ENCODE measurements around the gene BCAS3.
A peak's percentile ranks its signal among the peaks of the same experiment; 100 is the strongest.

Gene BCAS3

DNA sequence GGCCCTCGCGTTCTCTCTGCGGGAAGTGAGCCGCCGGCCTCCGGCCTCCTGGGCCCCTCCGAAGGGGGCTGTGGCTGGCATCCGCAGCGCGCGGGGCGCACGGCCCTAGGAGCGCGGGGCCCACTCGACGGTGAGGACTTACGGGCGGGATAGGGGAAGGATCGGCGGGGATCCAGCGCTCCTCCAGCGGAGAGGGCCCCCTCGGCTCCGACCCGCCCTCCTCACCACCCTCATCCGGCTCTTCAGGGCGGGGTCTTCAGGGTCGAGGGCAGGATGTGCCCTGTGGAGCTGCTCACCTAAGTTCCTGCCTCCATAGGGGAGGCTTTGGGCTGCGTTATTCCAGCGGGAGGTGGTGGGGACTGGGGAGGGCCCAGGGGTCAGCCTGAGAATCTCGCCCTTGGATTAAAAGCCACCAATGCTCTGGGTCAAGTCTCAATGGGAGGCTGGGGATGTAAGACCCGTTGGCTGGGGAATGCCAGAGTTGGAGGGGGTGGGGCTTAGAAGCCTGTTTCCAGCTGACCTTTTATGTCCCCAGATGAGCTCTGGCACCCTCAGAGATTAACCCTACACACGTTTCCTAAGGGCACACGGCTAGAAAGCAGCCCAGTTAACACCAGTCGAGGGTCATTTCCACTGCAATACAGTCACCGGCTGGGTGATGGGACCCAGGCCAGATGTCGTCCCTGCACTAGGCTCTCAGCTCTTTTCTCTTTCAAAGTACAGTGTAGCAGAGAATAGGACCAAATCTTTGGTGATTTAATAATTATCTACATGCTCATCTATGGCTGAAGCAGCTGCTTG lies 735.4 kb downstream of the BCAS3 start:
- TF ChIP-seq GATA1 (IDR thresholded peaks at IDR 0.05; ENCODE audit: low read depth, low read length) (no peak), POLR2A (IDR thresholded peaks at IDR 0.05; ENCODE audit: low read length) (no peak)
- no peak for DNase-seq

DNA sequence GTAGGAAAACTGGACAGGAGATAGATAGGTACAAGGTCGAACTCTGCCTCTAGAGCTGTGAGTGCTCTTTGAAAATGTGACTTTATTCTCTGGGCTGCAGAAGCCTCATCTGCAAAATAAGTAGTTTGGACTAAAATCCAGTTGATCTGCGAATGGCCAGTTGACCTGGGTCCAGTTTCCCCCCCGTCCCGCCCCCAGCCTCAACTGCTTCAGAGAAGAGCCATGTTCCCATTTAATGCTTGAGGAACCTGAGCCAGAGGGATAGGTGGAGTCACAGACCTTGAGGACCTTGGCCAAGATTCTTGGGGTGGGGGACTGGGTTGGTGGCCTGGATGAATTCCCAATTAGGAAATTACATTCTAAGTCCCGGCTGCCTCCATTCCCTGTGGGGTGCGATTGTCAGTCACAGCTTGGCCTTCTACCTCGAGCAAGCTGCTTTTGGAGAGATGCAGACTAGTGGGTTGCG lies 736.0 kb downstream of the BCAS3 start:
- DNase-seq = no peak
- TF ChIP-seq POLR2A (IDR thresholded peaks at IDR 0.05; ENCODE audit: low read length) (no peak), GATA1 (IDR thresholded peaks at IDR 0.05; ENCODE audit: low read depth, low read length) (no peak)

DNA sequence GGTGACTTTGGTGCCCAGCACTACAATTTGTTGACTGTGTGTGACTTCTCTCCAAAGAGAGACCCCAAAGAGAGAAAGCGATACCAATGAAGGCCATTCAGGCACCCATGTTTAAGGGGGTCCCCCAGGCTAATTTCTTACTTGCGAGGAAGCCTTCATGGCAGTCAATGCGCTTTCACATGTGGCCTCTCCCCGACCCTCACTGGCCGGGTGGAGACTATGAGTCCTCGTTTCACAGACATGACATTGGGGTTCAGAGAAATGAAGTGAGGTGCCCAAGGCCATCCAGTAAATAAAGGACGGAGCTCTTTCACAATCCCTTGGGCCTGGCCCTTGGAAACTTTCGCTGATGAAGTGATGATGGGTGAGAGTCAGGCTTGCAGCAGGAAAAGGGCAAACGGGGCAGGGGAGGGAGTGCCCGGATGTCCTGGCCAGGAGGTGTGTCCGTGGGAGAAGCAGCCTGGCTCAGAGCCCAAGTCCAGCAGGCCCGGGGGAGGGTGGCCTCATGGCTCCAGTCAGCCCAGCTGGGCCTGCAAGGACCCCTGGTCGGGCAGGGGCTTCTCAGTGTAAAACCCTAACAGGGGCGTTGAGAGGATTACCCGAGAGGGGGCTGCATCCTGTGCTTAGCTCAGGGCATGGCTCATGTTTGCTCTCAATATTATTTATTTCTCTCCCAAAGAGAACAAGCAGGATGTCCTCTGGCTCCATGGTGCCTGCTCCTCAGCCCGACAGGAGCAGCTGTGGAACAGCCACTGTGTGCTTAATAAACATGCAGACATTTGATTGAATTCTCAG lies 736.7 kb downstream of the BCAS3 start:
- DNase-seq = no peak
- TF ChIP-seq GATA1 (IDR thresholded peaks at IDR 0.05; ENCODE audit: low read depth, low read length) (no peak), POLR2A (IDR thresholded peaks at IDR 0.05; ENCODE audit: low read length) (no peak)

DNA sequence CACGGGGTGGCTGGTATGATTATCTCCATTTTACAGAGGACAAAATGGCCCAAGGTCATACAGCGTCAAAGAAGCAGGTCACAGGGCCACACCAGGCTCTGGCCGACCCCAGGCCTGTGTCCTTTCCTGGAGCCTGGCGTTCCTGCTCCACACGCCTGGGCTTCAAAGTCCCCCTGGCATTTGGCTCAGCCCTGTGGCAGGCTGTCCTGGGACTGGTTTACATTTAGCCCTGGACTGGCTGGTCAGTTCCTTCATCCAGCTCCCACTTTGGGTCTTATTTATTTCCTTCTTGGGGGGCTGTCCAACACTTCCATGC lies 737.2 kb downstream of the BCAS3 start:
- TF ChIP-seq GATA1 (IDR thresholded peaks at IDR 0.05; ENCODE audit: low read depth, low read length) = no peak
- TF ChIP-seq POLR2A (IDR thresholded peaks at IDR 0.05; ENCODE audit: low read length) = no peak
- DNase-seq = no peak

DNA sequence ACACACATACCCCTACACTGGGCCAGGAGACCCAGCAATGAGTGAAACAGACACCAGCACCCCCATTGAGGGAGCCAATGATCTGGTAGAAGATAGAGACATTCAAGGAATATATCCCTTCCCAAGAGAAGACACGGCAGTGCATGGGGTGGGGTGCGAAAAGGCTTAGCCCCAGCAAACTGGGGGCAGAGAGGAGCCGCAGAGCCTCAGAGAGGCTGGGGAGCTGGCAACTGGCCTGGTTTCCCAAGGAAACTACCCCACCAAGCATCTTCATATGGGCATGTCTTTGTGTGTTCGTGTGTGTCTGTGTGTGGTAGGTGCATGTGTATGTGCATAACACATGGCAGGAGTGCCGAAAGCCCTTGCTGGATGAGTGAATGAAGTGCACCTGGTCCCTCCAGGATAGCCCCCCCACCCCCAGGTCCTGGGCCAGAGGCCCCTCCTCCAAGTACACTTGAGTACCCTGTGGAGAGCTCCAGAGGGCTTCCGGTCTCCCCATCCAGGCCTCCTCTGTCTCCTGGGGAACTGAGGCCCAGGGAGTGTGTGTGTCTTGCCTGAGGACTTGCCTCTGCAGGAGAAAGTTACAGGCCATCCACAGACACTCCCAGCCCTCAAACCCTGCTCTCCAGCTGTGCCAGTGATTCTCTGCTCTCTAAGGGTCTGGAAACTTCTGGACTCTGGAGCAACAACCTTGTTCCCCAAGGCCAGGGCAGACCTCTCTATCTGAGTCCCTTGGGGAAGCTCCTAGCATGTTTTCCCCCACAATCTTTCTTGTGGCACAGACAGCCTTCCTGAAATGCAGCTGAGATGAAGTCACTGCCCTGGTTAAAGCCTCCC lies 737.9 kb downstream of the BCAS3 start:
- TF ChIP-seq GATA1 (IDR thresholded peaks at IDR 0.05; ENCODE audit: low read depth, low read length) (no peak), POLR2A (IDR thresholded peaks at IDR 0.05; ENCODE audit: low read length) (no peak)
- DNase-seq = no peak

DNA sequence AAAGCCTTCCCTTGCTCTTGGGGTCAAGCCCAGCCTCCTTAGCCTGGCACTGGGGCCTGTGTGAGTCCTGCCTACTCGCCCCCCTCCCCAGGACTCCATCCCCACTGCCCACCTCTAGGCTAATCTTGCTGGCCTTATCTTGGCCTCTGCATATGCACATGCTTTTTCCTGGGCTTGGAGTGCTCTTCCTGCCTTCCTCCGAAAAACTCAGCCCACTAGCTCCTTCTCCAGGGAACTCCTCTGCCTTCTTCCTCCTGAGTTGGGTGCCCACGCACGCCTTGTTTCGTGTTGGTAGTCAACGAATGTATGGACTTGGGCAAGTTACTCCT lies 738.5 kb downstream of the BCAS3 start:
- no peak for DNase-seq
- TF ChIP-seq POLR2A (IDR thresholded peaks at IDR 0.05; ENCODE audit: low read length) (no peak), GATA1 (IDR thresholded peaks at IDR 0.05; ENCODE audit: low read depth, low read length) (no peak)

DNA sequence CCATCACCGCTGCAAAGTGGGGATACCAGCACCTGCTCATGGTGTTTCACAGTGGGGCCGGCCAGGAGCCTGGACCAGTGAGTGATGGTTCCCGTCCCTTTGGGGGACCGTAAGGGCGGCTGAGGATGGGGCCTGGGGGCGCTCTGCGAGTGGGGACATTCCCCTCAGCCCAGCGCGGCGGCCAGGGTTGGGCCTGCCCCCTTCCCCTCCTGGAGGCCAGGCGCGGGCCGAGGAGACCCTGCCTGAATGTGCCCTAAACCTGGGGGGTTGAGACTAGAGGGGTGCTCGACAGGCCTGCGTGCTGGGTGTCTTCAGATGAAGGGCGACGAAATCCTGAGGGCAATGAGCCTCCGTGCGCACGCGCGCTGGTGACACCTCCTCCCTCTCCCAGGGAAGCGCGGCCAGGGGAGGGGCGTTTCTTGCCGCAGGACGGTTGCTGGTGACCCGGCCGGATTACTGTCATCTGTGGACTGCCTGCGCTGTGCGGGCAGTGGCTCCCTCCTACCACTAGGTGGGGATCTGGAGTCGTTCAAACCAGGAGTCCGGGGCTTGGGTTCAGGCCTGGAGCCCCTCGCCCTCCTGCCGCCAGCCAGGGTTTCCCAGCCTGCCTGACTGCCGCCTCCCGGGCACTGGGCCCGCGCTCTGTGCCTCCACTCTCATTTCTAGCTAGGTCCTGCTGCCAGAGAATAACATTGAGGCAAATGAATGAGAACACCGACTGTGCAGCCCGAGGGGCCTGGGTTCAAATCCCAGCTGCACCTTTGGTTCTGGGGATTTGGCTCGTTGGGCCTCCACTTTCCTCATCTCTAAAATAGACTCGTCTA lies 739.1 kb downstream of the BCAS3 start:
- TF ChIP-seq POLR2A (IDR thresholded peaks at IDR 0.05; ENCODE audit: low read length) = no peak
- no peak for TF ChIP-seq GATA1 (IDR thresholded peaks at IDR 0.05; ENCODE audit: low read depth, low read length)
- peak; percentile 68 to 76 for DNase-seq

DNA sequence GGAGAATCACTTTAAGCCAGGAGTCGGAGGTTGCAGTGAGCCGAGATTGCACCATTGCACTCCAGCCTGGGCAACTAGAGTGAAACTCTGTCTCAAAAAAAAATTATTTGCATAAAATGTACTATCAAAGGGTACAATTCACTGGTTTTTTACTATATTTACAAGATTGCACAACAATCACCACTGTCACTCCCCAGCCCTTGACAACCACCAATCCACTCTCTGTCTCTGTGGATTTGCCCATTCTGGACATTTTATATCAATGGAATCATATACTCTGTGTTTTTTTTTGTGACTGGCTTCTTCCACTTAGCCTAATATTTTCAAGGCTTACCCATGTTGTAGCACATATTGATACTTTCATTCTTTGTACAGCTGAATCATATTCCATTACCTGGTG lies 740.8 kb downstream of the BCAS3 start:
- DNase-seq = no peak
- TF ChIP-seq GATA1 (IDR thresholded peaks at IDR 0.05; ENCODE audit: low read depth, low read length) (no peak), POLR2A (IDR thresholded peaks at IDR 0.05; ENCODE audit: low read length) (no peak)

DNA sequence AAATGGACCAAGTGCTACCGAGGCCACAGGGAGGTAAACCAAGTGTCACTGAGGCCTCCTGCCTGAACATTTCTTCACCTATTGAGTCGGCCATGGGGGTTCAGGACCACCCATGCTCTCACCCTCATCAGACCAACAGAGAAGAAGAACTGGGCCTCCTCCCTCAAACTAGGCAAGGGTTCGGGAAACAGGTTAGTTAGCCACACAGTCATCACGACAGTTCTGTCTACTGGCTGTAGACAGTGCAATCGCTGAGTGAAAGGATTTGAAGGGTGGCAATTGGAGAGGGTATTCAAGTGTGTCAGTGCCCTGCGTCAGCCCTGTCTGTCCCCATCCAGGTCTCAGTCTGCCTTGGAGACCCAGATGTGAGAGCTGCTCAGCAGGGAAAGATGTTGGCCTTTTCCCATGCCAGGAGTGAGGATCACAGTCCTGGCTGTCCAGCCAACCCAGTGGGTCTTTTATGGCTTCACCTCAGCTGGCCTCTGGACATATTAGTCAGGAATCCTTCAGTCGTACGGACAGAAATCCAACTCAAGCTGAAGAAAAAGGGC lies 741.9 kb downstream of the BCAS3 start:
- DNase-seq = no peak
- TF ChIP-seq GATA1 (IDR thresholded peaks at IDR 0.05; ENCODE audit: low read depth, low read length) (no peak), POLR2A (IDR thresholded peaks at IDR 0.05; ENCODE audit: low read length) (no peak)

DNA sequence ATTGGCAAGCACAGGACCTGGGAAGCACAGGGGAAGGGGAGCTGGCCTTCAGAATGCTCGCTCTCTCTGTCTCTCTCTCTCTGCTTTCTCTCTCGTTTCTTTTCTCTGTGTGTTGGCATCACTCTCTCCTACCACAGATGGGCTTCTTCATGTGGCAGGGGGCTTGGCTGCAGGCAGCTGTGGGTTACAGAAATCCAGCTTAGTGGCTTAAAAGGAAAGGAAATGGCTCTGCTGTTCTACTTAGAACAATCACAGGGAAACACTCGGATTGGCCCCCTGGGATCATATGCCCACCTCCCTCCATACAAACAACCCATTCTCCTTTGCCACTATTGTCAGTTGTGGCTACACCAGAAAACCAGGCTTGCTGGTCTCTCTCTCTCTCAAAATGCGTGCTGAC lies 742.4 kb downstream of the BCAS3 start:
- TF ChIP-seq GATA1 (IDR thresholded peaks at IDR 0.05; ENCODE audit: low read depth, low read length) (no peak), POLR2A (IDR thresholded peaks at IDR 0.05; ENCODE audit: low read length) (no peak)
- no peak for DNase-seq

DNA sequence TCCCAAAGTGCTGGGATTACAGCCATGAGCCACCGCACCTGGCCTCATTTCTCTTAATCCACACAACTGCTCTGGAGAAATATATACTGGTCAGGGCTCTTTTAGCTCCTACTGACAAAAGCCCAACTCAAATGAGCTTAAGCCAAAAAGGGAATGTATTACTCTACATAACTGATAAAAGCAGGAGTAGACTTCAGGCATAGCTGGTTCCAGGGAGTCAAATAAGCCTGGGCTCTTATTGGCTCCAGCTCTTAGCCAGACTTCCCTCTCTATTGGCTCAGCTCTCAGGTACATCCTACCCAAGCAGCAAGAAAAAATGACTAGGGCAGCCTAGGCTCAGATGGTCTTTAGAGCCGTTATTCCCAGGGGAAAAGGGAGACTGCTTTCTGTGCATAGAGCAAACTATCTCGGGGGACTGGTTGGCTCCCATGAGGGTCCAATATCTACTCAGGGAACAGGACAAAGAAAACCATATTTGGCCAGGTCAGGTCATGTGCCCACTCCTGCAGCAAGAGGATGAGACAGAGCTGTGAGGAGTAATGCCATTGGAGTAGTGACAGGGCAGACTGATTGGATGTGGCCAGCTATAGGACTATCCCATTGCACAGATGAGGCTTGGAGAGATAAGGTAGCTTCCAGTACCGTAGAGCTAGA lies 743.2 kb downstream of the BCAS3 start:
- DNase-seq = no peak
- TF ChIP-seq GATA1 (IDR thresholded peaks at IDR 0.05; ENCODE audit: low read depth, low read length) = no peak
- no peak for TF ChIP-seq POLR2A (IDR thresholded peaks at IDR 0.05; ENCODE audit: low read length)

DNA sequence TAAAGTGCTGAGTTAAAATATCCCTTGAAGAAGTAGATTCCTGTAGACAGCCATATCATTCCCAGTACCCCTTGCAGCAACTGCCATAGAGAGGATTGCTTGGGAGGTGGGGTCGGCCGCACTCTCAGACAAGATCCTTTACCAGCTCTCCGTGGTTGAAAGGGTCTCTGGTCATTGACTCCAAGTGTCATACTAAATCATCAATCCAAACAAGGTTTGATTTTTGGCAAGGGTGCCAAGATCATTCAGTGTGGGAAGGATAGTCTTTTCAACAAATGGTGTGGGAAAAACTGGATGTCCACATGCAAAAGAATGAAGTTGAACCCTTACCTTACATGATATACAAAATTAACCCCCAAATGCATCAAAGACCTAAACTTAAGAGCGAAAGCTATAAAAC lies 743.8 kb downstream of the BCAS3 start:
- no peak for DNase-seq
- no peak for TF ChIP-seq GATA1 (IDR thresholded peaks at IDR 0.05; ENCODE audit: low read depth, low read length)
- no peak for TF ChIP-seq POLR2A (IDR thresholded peaks at IDR 0.05; ENCODE audit: low read length)

Measured in erythroblast (primary cell).